ENCODE measurements around the gene ZNF598. TPM values are rescaled to one million over a fixed set of nuclear protein-coding genes. Genes with fewer than 3 reads are reported as not detected.

ZNF598 gene
- total and polyA plus RNA-seq, 2 of the 13 experiments (the other 11 are each of a cell fraction or from before 2014, with no cell fraction given) = 13.5 to 14.2 TPM

DNA sequence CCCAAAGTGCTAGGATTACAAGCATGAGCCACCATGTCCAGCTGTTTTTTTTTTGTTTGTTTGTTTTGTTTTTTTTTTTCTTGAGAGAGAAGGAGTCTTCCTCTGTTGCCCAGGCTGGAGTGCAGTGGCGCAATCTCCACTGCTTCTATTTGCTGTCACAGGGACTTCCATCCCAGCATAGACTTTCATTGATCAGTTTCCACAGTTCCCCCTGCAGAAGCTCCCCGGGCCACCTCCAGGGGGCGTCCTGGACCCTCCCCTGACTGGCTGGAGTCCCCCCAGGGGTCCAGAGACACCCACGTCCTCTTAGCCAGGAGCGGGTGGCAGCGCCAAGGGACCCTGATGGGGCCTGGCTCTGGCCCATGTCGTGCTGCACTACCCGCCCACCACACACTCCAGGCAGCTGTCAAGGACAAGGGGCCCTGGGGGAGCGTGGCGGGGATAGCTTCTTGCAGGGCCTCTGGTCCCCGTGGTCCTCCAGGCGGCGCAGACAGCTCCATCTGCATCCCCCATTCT lies 6.8 kb upstream of the ZNF598 start (continued):
- TF ChIP-seq NONO (IDR thresholded peaks at IDR 0.05) (no peak), NONO (CRISPR knock-in tag; conservative IDR thresholded peaks at IDR 0.05) (0 out of 2 replicates have a peak, but pooled peaks have one; percentile 33), THYN1 (CRISPR knock-in tag; IDR thresholded peaks at IDR 0.05; ENCODE audit: borderline replicate concordance, low read depth) (no peak), ZNF207 (IDR thresholded peaks at IDR 0.05; ENCODE audit: borderline replicate concordance) (no peak), PHB2 (IDR thresholded peaks at IDR 0.05; ENCODE audit: partially characterized antibody) (no peak), ZKSCAN8 (CRISPR knock-in tag; IDR thresholded peaks at IDR 0.05; ENCODE audit: borderline replicate concordance) (no peak), YEATS4 (CRISPR knock-in tag; IDR thresholded peaks at IDR 0.05; ENCODE audit: borderline replicate concordance) (no peak), ZNF883 (CRISPR knock-in tag; IDR thresholded peaks at IDR 0.05; ENCODE audit: not compliant biosample characterization) (no peak), FOXP1 (IDR thresholded peaks at IDR 0.05) (no peak), FOXP1 (CRISPR knock-in tag; IDR thresholded peaks at IDR 0.05) (peak; percentile 53; the same call in 1 of the 2 replicates), ZIK1 (CRISPR knock-in tag; IDR thresholded peaks at IDR 0.05; ENCODE audit: borderline replicate concordance, low read depth) (no peak), NBN (conservative IDR thresholded peaks at IDR 0.05) (no peak), ZNF773 (CRISPR knock-in tag; IDR thresholded peaks at IDR 0.05; ENCODE audit: borderline replicate concordance) (no peak), ZNF20 (CRISPR knock-in tag; IDR thresholded peaks at IDR 0.05) (no peak), ZNF670 (CRISPR knock-in tag; IDR thresholded peaks at IDR 0.05; ENCODE audit: borderline replicate concordance) (0 out of 2 replicates have a peak, but pooled peaks have one; percentile 10), MLLT10 (CRISPR knock-in tag; IDR thresholded peaks at IDR 0.05) (no peak), ZNF605 (CRISPR knock-in tag; IDR thresholded peaks at IDR 0.05) (no peak), ZSCAN21 (CRISPR knock-in tag; IDR thresholded peaks at IDR 0.05; ENCODE audit: borderline replicate concordance) (no peak)
- TF ChIP-seq, protein P1, sequence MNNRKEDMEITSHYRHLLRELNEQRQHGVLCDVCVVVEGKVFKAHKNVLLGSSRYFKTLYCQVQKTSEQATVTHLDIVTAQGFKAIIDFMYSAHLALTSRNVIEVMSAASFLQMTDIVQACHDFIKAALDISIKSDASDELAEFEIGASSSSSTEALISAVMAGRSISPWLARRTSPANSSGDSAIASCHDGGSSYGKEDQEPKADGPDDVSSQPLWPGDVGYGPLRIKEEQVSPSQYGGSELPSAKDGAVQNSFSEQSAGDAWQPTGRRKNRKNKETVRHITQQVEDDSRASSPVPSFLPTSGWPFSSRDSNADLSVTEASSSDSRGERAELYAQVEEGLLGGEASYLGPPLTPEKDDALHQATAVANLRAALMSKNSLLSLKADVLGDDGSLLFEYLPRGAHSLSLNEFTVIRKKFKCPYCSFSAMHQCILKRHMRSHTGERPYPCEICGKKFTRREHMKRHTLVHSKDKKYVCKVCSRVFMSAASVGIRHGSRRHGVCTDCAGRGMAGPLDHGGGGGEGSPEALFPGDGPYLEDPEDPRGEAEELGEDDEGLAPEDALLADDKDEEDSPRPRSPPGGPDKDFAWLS (CRISPR knock-in tag; IDR thresholded peaks at IDR 0.05; ENCODE audit: borderline replicate concordance) = no peak
- TF ChIP-seq, protein P2, sequence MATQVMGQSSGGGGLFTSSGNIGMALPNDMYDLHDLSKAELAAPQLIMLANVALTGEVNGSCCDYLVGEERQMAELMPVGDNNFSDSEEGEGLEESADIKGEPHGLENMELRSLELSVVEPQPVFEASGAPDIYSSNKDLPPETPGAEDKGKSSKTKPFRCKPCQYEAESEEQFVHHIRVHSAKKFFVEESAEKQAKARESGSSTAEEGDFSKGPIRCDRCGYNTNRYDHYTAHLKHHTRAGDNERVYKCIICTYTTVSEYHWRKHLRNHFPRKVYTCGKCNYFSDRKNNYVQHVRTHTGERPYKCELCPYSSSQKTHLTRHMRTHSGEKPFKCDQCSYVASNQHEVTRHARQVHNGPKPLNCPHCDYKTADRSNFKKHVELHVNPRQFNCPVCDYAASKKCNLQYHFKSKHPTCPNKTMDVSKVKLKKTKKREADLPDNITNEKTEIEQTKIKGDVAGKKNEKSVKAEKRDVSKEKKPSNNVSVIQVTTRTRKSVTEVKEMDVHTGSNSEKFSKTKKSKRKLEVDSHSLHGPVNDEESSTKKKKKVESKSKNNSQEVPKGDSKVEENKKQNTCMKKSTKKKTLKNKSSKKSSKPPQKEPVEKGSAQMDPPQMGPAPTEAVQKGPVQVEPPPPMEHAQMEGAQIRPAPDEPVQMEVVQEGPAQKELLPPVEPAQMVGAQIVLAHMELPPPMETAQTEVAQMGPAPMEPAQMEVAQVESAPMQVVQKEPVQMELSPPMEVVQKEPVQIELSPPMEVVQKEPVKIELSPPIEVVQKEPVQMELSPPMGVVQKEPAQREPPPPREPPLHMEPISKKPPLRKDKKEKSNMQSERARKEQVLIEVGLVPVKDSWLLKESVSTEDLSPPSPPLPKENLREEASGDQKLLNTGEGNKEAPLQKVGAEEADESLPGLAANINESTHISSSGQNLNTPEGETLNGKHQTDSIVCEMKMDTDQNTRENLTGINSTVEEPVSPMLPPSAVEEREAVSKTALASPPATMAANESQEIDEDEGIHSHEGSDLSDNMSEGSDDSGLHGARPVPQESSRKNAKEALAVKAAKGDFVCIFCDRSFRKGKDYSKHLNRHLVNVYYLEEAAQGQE (IDR thresholded peaks at IDR 0.05; ENCODE audit: borderline replicate concordance in 1 of 2, low read depth in 1 of 2, low read length in 2 of 2) = no peak
- TF ChIP-seq, protein P3, sequence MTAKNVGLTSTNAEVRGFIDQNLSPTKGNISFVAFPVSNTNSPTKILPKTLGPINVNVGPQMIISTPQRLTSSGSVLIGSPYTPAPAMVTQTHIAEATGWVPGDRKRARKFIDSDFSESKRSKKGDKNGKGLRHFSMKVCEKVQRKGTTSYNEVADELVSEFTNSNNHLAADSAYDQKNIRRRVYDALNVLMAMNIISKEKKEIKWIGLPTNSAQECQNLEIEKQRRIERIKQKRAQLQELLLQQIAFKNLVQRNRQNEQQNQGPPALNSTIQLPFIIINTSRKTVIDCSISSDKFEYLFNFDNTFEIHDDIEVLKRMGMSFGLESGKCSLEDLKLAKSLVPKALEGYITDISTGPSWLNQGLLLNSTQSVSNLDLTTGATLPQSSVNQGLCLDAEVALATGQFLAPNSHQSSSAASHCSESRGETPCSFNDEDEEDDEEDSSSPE (CRISPR knock-in tag; IDR thresholded peaks at IDR 0.05) = no peak
- TF ChIP-seq, protein P4, sequence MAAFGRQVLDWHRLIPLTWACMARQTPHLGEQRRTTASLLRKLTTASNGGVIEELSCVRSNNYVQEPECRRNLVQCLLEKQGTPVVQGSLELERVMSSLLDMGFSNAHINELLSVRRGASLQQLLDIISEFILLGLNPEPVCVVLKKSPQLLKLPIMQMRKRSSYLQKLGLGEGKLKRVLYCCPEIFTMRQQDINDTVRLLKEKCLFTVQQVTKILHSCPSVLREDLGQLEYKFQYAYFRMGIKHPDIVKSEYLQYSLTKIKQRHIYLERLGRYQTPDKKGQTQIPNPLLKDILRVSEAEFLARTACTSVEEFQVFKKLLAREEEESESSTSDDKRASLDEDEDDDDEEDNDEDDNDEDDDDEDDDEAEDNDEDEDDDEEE (CRISPR knock-in tag; IDR thresholded peaks at IDR 0.05) = no peak
- TF ChIP-seq, protein P5, sequence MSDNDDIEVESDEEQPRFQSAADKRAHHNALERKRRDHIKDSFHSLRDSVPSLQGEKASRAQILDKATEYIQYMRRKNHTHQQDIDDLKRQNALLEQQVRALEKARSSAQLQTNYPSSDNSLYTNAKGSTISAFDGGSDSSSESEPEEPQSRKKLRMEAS (IDR thresholded peaks at IDR 0.05) = no peak; the same call in 1 of the 2 replicates

Data from HepG2 (cell line).